Activated CD8-positive, alpha-beta T cell treated with anti-CD3 and anti-CD28 coated beads for 36 hours (primary cell): ENCODE measurements around the gene TMPRSS13. TPM values are rescaled to one million over a fixed set of nuclear protein-coding genes. Genes with fewer than 3 reads are reported as not detected.
A peak's percentile ranks its signal among the peaks of the same experiment; 100 is the strongest.

Experiments used
- ATAC-seq: fragments of 200-7000 bp; cut with Tn5 transposase; one replicate; pipeline ENCODE4 v1.10.0; 2021; ENCODE audit warnings: mild to moderate bottlenecking, moderate library complexity
- CTCF ChIA-PET: fragments of 350-600 bp; sonication (Branson Sonifier 250); formaldehyde crosslinking; loops from one replicate; lab custom pipeline; 2021; ENCODE audit warnings: antibody characterized with exemption; lab: Charles Lee
- POLR2A ChIA-PET: fragments of 350-600 bp; sonication (Branson Sonifier 250); formaldehyde crosslinking; loops from one replicate; lab custom pipeline; 2021; ENCODE audit warnings: antibody characterized with exemption; lab: Charles Lee
- DNase-seq: peaks from one replicate; pipeline ENCODE4 v3.0.0-alpha.2; 2020
- H3K27ac Mint-ChIP-seq: one replicate; pipeline ENCODE4 v1.8.0; 2021; ENCODE audit warnings: mild to moderate bottlenecking, mixed read lengths
- H3K27me3 Mint-ChIP-seq: one replicate; pipeline ENCODE4 v1.8.0; 2021; ENCODE audit warnings: mixed read lengths
- H3K36me3 Mint-ChIP-seq: one replicate; pipeline ENCODE4 v1.8.0; 2021; ENCODE audit warnings: low read depth, mixed read lengths
- H3K4me1 Mint-ChIP-seq: one replicate; pipeline ENCODE4 v1.8.0; 2021; ENCODE audit warnings: low read depth, mixed read lengths
- H3K4me3 Mint-ChIP-seq: one replicate; pipeline ENCODE4 v1.8.0; 2021; ENCODE audit warnings: mild to moderate bottlenecking, moderate library complexity, mixed read lengths
- H3K9me3 Mint-ChIP-seq: one replicate; pipeline ENCODE4 v1.8.0; 2021; ENCODE audit warnings: mixed read lengths
- intact Hi-C: fragments of 100-400 bp; cut with micrococcal nuclease; formaldehyde crosslinking; loops from one replicate; pipeline ENCODE4 v1.10.0; 2022
- total RNA-seq, 2 experiments: library from RNA; stranded (reverse); gene quantifications; one replicate each; pipeline ENCODE4 v1.2.3, GENCODE V29; 2021
- TF ChIP-seq, protein P1 (sequence below): fragments of 200-600 bp; IDR thresholded peaks from one replicate; pipeline ENCODE4 v1.8.0; 2022; ENCODE audit warnings: antibody characterized with exemption, mild to moderate bottlenecking

The TMPRSS13 gene
- total RNA-seq, 2 experiments from 2014 or later, result 3.5 to 4.7 TPM

DNA sequence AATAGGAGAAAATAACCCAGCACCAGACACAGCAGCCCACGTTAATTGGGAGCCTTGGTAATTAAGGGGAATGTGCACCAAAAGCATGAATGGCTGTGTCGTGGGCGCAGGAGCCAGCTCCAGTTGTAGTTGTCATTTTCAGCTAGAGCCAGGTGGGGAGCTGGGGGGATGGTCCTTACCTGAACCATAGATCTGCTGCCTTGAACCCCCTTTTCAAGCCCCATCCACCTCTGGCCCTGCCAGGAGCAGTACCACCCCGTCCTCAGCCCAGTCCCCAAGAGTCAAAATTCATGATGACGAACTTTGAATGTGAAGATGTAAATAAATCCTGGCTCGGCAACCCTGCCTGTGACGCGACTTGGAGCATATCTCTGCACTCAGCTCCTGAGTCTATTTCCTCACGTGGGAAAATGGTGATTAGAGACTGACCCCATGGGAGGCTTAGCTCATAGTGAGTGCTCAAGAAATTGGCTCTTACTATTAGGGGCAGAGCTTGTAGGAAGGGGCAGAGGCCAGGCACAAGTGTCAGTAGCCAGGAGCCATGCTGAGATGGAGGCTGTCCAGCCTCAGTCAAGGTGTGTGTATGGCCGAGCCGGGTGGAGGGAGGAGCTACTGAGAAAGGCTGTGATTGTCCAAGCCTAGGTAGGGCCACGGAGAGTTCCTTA, 52.0 kb downstream of the TMPRSS13 start:
- peaks cover 20% of the 10 kb centered on the region for H3K4me1 Mint-ChIP-seq
- intact Hi-C loops, result no loop called here
- ATAC-seq, result no peak
- TF ChIP-seq, protein P1, sequence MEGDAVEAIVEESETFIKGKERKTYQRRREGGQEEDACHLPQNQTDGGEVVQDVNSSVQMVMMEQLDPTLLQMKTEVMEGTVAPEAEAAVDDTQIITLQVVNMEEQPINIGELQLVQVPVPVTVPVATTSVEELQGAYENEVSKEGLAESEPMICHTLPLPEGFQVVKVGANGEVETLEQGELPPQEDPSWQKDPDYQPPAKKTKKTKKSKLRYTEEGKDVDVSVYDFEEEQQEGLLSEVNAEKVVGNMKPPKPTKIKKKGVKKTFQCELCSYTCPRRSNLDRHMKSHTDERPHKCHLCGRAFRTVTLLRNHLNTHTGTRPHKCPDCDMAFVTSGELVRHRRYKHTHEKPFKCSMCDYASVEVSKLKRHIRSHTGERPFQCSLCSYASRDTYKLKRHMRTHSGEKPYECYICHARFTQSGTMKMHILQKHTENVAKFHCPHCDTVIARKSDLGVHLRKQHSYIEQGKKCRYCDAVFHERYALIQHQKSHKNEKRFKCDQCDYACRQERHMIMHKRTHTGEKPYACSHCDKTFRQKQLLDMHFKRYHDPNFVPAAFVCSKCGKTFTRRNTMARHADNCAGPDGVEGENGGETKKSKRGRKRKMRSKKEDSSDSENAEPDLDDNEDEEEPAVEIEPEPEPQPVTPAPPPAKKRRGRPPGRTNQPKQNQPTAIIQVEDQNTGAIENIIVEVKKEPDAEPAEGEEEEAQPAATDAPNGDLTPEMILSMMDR, result no peak
- no peaks in the 10 kb centered on the region for H3K9me3 Mint-ChIP-seq
- H3K36me3 Mint-ChIP-seq, result no peaks in the 10 kb centered on the region
- no peak for DNase-seq
- H3K27ac Mint-ChIP-seq, result no peak overlapping the region
- peak overlapping the region; percentile 43 for H3K4me3 Mint-ChIP-seq
- POLR2A ChIA-PET, result interaction anchor here (1.0 to 1.2 kb wide), 2 partner anchors 17 to 74 kb away, joined by 3 read pairs; no protein-coding TSS in a partner anchor
- CTCF ChIA-PET, result interaction anchor here (0.7 to 2.8 kb wide), 5 partner anchors 33 to 73 kb away, joined by 3 to 15 read pairs (median 5); no protein-coding TSS in a partner anchor
- H3K27me3 Mint-ChIP-seq, result peaks cover 45% of the 10 kb centered on the region

DNA sequence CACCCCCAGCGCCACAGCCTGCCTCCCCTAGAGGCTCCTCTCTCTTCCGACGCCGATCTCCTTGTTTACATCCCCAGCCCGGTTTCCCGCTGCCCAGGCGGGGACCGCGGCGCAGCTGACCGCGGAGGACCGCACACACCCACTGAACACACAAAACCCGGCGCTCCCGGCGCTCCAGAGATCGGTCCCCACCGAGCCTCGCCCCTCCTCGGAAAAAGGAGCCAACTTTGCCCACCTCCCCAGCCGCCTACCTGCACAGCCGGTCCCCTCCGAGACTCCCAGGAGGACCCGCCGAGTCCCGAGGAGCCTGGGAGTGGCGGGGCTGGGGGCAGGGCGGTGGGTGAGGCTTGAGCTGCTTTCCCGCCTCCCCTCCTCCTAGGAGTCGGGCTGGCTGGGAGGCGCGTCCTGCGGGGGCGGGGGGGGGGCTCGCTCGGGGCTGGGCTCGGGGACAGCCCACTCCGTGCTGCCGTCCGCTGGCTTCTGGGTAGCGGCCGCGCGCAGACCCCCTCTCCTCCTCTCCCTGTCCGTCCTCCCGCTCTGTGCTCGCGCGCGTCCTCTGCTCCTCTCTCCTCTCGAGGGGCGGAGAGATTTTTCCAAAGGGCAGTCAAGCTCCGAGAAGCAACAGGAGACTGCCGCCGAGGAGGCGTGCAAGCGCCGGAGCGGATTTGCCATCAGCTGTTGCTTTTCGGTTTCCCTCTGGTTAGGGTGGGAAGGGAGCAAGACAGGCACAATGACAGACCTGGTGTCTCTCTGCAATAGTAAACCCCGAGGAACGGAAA, 52.7 kb downstream of the TMPRSS13 start, which contains the start of gene FXYD6:
Gene FXYD6, minus strand, starts transcription at position 318 of the 779 bp plus-strand sequence. CDS start 33,882 bp downstream, outside the sequence.
- CTCF ChIA-PET, result interaction anchor here (0.9 to 2.8 kb wide), 3 partner anchors 69 to 74 kb away, joined by 3 to 15 read pairs (median 9); no protein-coding TSS in a partner anchor
- no peak for DNase-seq

DNA sequence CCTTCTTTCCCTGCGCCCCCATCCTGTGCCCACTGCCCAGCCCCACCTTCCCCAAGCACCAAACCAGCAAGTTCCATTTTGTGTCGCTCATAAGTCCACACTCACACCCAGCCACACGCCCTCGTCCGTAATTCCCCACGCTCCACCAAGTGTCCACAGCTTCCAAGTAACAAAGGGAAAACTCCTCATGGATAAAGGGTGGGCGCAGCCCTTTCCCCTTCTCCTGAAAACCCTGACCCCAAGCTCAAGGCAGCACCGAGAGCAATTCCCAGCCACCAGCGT, 53.2 kb downstream of the TMPRSS13 start:
- no peaks in the 10 kb centered on the region for H3K9me3 Mint-ChIP-seq
- ChIA-PET POLR2A (interaction anchor here (0.7 kb wide), 1 partner anchor 250 kb away, joined by 4 read pairs; no protein-coding TSS in a partner anchor), CTCF (interaction anchor here (2.6 to 2.8 kb wide), 2 partner anchors 68 to 71 kb away, joined by 9 to 15 read pairs; no protein-coding TSS in a partner anchor)
- TF ChIP-seq, protein P1, result no peak
- peaks cover 50% of the 10 kb centered on the region for H3K27me3 Mint-ChIP-seq
- intact Hi-C loops, result no loop called here
- H3K36me3 Mint-ChIP-seq, result no peaks in the 10 kb centered on the region
- peak overlapping the region; percentile 32 for H3K27ac Mint-ChIP-seq
- ATAC-seq (no peak), DNase-seq (no peak)
- H3K4me3 Mint-ChIP-seq, result peak overlapping the region; percentile 71
- H3K4me1 Mint-ChIP-seq, result peaks cover 20% of the 10 kb centered on the region

More for the DNA sequence above, 52.7 kb downstream of the TMPRSS13 start, which contains the start of gene FXYD6:
- H3K9me3 Mint-ChIP-seq, result no peaks in the 10 kb centered on the region
- ATAC-seq, result peak; percentile 25
- H3K4me1 Mint-ChIP-seq, result peaks cover 20% of the 10 kb centered on the region
- TF ChIP-seq, protein P1, result no peak
- H3K36me3 Mint-ChIP-seq, result no peaks in the 10 kb centered on the region
- H3K27ac Mint-ChIP-seq, result peak within 1 kb of the TSS; percentile 32
- intact Hi-C loops, result no loop called here
- H3K27me3 Mint-ChIP-seq, result peaks cover 50% of the 10 kb centered on the region
- peak within 1 kb of the TSS; percentile 71 for H3K4me3 Mint-ChIP-seq
- POLR2A ChIA-PET, result no interaction called here

DNA sequence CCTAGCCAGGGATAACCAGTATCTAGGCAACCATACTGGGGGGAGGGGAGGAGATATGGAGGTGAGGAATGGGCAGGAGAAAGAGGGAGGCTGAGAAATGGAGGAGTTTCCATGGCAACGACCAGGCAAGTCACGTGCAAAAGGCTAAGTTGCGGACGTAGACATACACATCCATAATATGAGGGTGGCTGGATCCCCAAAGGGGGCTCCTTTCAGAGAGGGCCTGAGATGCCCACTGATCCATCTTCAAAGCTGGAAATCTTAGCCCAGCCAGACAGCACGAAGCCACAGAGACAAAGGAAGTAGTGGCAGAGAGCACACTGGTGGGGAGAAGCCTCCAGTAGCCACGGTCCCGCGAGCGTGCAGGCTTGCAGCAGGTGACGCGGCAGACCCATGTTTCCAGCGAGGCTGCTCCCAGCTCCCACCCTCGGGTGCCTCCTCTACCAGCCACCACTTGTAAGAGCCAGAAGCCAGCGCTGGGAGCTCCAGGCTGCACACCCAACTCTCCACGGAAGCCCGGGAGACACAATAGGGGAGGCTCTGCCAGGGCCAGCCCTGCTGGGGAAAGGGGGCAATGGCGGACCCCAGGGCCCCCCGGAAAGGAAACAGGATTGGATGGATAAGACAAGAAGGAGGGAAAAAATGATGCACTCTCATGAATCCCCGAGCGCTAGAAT, 53.7 kb downstream of the TMPRSS13 start:
- Mint-ChIP-seq H3K27ac (no peak overlapping the region), H3K36me3 (no peaks in the 10 kb centered on the region), H3K4me3 (peak overlapping the region; percentile 71), H3K27me3 (peaks cover 50% of the 10 kb centered on the region), H3K4me1 (peaks cover 20% of the 10 kb centered on the region), H3K9me3 (no peaks in the 10 kb centered on the region)
- TF ChIP-seq, protein P1, result no peak
- POLR2A ChIA-PET, result interaction anchor here (0.7 kb wide), 1 partner anchor 251 kb away, joined by 4 read pairs; no protein-coding TSS in a partner anchor
- DNase-seq, result peak; percentile 32
- CTCF ChIA-PET, result interaction anchor here (2.8 kb wide), 1 partner anchor 71 kb away, joined by 9 read pairs; no protein-coding TSS in a partner anchor
- intact Hi-C loops, result no loop called here
- ATAC-seq, result peak; percentile 45
